RKO (cell line): ENCODE measurements around the gene SORCS3.

Experiments used
- DNase-seq: peaks from one replicate; pipeline ENCODE4 v3.0.0-alpha.2; 2016; ENCODE audit warnings: low spot score

The SORCS3 gene

DNA sequence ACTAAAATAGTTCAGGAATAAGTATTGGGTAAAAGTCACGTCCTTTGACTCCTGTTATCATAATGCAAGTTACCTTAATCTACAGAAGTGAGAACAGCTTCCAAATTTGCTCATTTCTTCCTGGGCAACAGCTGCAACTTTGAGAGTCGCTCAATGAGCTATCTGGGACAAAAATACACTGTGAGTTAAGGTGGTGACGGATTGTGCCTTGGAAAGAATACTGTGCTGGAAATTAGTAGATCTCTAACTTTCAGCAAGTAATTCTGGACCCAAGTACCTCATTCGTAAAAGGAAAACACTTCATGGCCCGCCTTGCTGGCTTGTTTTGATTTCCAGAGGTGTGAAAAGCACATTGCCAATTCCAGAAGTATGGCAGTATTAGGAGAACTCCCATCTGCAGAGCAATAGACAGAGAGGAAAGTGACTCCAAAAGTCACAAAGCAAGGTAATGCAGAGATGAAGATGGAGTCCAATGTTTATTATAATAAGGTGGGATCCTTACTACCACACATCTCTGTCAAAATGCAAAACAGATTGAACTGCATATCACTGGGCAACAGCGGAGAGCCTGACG, 626.0 kb downstream of the SORCS3 start:
- DNase-seq = no peak

DNA sequence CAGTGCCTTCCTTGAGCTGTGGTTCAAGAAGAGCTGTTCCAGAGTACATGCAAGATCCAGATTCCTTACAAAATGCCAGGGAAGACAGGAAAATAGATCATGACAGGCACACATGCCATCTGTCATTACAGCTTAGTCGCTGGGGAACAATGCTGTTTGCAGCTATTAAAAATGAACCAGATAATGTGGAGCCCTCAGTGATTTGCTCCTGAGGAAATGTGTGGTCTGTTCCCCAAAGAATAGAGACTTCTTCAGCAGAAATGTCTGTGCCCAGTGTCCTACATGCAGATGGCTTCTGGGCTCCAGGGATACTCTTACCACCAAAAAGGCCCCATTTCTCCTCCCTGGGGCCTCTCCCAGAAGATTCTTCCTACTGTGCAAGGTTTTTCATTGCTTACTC, 627.9 kb downstream of the SORCS3 start:
- DNase-seq = no peak

DNA sequence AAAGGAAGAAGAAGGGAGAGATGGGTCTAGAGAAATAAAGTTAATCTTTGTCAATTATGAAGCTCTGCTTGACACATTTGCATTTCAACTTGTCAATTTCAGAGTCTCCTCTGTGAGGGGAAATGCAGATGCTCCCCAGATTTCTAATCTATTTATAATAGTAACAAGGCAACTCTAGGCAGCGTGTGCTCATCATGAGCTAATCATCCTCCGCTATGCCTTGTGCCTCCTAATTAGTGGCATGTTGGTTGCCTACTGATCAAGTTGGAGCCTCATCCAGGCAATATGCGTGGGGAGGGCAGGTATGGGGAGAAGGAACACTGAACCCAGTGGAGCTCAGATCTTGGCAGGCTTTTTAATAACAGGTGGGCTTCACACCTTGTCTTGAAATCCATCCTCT, 628.6 kb downstream of the SORCS3 start:
- DNase-seq = no peak

DNA sequence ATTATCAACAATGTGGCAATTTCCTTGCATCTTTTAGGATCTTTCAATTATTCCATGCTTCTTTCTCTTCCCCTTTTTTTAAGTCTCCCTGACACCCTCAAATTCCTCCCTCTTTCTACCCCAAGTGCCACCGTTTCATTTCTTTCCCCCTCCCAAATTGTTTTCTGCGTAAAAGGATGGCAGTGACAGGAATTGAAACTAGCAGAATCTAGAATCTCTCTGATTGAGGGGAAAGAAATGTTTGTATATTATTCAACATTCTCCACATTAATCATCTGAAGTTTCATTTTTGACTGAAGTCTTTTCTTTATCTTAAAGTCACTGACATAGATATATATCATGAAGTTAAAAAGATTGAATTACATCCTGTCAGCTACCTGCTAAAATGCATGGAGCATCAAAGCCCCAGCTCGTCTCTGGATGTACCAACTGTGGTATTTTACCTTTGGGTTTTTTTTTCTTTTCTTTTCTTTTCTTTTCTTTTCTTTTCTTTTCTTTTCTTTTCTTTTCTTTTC, 633.5 kb downstream of the SORCS3 start:
- DNase-seq = no peak

DNA sequence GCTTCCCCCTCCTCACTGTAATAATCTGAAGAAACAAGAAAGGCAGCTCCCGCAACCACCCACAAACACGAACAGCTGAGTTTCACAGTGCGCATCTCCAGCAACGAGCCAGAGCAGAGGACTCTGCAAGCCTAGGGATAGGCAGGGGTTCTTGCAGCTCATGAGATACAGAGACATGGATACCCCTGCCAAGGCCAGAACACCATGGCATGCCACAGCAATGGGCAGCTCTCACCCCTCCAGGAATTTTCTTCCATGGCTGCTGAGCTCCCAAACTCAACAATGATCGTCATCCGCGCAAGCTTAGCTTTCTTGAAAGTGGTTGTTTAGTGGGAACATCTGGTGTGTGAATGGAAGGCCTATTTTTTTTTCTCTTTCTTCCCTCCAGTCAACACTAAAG, 637.3 kb downstream of the SORCS3 start:
- DNase-seq = no peak

DNA sequence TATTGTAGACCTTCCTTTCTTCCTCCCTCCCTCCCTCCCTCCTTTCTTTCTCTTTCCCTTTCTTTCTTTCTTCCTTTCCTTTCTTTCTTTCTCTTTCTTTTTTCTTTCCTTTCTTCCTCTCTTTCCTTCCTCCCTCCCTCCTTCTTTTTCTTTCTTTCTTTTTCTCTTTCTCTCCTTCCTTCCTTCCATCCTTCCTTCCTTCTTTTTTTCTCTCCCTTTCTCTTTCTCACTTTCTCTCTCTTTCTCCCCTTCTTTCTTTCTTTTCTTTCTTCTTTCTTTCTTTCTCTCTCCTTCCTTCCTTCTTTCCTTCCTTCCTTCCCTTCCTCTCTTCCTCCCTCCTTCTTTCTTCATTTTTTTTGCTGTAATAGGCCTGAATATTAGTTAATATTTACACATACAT, 638.0 kb downstream of the SORCS3 start:
- no peak for DNase-seq

DNA sequence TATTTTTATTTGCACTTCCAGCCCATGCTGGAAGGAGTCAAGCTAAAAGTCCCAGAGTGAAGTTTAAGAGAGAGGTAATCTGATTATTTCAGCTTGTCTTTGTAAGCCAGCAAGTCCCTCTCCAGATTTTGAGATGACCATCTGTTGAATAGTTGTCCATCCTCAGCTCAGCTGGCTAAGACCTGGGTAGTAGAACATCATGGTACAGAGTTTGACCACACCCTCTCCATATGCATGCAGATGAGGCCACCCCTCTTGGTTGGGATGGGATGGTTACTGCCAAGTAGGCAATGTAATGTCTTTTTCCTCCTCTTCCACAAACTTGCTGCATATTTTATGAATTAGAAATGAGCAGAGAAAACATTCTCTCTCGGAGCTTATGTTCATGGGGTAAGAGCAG, 639.8 kb downstream of the SORCS3 start:
- no peak for DNase-seq

DNA sequence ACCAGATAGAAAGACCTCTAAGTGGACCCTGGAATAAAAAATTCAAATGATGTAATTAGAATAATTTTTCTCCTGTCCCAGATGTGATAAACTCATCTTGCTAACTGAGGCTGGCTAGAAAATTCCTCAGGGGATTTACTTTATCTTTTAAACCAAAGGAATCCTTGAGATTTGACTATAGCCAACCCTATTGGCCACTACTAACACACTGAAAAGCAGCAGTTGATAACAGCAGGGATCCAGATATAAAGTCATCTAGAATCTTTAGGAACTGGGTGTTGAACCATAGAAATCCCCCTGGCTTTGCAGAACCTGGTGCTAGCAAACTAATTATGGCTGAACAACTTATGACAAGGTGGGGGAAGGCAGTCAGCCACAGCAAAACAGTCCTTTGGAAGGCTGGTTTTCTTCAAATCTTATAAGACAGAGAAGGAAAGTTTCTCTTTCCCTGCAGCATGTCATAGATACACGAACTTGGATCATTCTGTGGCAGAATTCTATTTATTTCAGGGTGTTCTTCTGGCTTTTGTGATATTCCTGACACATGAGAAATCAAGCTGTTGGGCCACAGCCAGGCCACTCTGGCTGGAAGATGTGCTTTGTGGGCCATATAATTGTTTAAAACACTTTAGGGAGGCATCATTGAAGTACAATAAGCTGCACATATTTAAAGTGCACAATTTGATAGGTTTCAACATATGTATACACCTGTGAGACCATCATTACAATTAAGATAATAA, 643.6 kb downstream of the SORCS3 start:
- DNase-seq = no peak

DNA sequence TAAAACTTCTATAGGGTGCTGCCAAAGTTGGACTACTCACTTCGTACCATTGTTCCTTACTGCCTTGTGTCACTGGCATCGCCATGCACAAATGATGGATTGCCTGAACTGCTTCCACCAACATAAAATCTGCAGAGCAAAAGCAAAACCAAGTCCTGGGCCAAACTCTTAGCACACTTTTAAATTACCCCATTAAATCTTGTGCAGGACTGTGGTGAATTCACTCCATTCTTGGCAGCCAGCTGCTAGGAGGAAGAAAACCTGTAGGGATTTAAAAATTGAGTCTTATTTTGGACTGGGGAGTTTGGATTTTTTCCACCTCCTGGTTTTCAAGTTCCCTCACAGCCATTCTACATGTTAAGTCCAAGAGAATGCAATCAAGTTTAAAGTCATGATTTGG, 646.9 kb downstream of the SORCS3 start:
- no peak for DNase-seq

DNA sequence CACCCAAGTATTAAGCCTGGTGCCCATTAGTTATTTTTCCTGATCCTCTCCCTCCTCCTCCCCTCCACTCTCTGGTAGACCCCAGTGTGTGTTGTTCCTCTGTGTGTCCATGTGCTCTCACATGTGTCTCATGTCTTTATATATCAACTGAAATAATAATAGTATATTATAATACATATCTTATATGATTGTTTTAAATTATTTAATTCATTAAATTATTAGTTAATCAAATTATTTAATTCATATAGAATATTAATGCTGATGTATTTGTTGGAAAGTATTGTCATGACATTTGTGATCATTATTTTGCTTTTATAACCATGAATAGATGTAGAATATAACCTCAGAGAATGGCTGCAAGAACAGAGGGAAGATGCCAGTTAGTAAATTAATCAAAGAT, 647.5 kb downstream of the SORCS3 start:
- DNase-seq = no peak

DNA sequence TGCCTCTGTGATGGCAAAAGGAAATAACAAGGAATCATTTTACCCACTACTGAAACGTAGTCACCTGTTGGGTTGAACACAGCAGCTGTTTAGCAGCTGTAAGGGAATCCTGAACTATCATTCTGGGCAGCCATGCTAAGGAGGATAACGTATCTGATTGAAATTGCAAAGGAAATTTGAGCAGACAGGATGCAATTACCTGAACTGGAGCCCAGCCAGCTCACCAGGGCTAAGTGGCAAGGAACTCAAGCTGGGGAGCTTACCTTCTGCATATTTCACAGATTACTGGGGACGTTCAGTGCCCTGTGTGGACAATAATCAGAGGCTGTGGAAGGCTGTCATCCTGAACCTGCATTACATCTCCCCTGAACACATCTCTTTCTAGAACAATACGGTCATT, 650.5 kb downstream of the SORCS3 start:
- no peak for DNase-seq

DNA sequence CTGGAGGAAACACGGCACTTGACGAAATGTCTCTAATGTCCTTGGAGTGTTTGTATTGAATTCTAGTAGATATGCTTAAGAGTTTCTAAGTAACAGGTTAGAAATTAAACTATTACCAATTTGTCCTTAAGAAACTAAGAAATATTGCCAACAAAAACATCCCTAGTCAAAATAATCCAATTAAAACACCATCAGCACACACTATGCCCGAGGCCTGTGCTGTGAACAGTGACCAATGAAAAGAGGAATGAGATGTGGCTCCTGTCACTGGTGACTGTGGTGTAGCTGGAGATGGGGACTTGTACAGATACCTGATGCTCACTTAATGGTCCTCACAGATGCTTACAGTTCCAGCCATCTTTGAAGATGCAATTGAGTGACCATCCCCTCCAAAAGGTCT, 651.1 kb downstream of the SORCS3 start:
- no peak for DNase-seq
